HCT116 (cell line): ENCODE data around the gene CHST15. TPM values are rescaled to one million over a fixed set of nuclear protein-coding genes. Genes with fewer than 3 reads are reported as not detected.

ENCODE experiments used
- ATAC-seq: fragments of 200-7000 bp; cut with Tn5 transposase; 2 replicates; pipeline ENCODE4 v1.9.1; 2020; ENCODE audit warnings: mild to moderate bottlenecking, moderate library complexity
- BruUV-seq: library from RNA; stranded (reverse); fragments of 400-500 nt; replicated peaks from 2 replicates; lab custom pipeline; 2021; lab: Mats Ljungman, UMichigan
- CTCF ChIA-PET: fragments of 300-600 bp; sonication (Branson Sonifier 250); formaldehyde crosslinking; loops from one replicate; lab custom pipeline; 2021; ENCODE audit warnings: antibody characterized with exemption; lab: Charles Lee
- POLR2A ChIA-PET: fragments of 300-600, 350-600 bp; sonication (Branson Sonifier 250); formaldehyde crosslinking; loops from one replicate; lab custom pipeline; 2021; ENCODE audit warnings: antibody characterized with exemption; lab: Charles Lee
- RAD21 ChIA-PET, 2 experiments: fragments of 300-600 bp; sonication (Branson Sonifier 250); formaldehyde crosslinking; loops; one replicate each; lab custom pipeline; 2023; ENCODE audit warnings: low total read pairs in 2 of 2; ENCODE audit not compliant: uncharacterized antibody in 2 of 2, unreplicated experiment in 2 of 2, low non-redundant PET in 1 of 2; lab: Charles Lee
- DNase-seq: peaks from one replicate; pipeline ENCODE4 v3.0.0-alpha.2; 2010; ENCODE audit warnings: low read depth, low spot score
- H2AFZ ChIP-seq: fragments of 200-600 bp; shearing (Covaris generic), sonication (generic); 2 replicates; pipeline ENCODE4 v1.6.1; 2017; ENCODE audit warnings: low read depth, mixed run types, mixed read lengths, antibody characterized with exemption, low read length; ENCODE audit not compliant: poor library complexity, severe bottlenecking
- H3K27ac ChIP-seq: 2 replicates; pipeline ENCODE4 v1.5.1; 2012; ENCODE audit warnings: low read depth, low read length
- H3K27me3 ChIP-seq: fragments of 200-600 bp; sonication (generic); 2 replicates; pipeline ENCODE4 v1.6.1; 2016; ENCODE audit warnings: mixed run types, low read length, mixed read lengths; ENCODE audit not compliant: insufficient read depth
- H3K36me3 ChIP-seq, 2 experiments: fragments of 200-500 bp in 1 of 2; fragments of 200-600 bp in 1 of 2; sonication (Bioruptor generic) in 1 of 2; sonication (generic) in 1 of 2; 2 replicates each; pipeline versions ENCODE4 v1.5.1 to v1.6.1; 2014 to 2016; ENCODE audit warnings: low read length in 2 of 2, inconsistent platforms in 1 of 2, mixed read lengths in 1 of 2, mixed run types in 1 of 2; ENCODE audit not compliant: insufficient read depth in 2 of 2, control insufficient read depth in 1 of 2
- H3K4me1 ChIP-seq, 2 experiments: fragments of 200-600 bp in 1 of 2; sonication (generic) in 1 of 2; 2 replicates each; pipeline versions ENCODE4 v1.5.1 to v1.6.1; 2012 to 2017; ENCODE audit warnings: low read length in 2 of 2, inconsistent platforms in 1 of 2, mild to moderate bottlenecking in 1 of 2, mixed read lengths in 1 of 2, mixed run types in 1 of 2, moderate library complexity in 1 of 2; ENCODE audit not compliant: insufficient read depth in 2 of 2, control insufficient read depth in 1 of 2
- H3K4me2 ChIP-seq: fragments of 200-600 bp; sonication (generic); 2 replicates; pipeline ENCODE4 v1.6.1; 2017; ENCODE audit warnings: mixed run types, low read length, mixed read lengths
- H3K4me3 ChIP-seq, 2 experiments: fragments of 200-600 bp in 1 of 2; sonication (generic) in 1 of 2; replicated peaks in 1 of 2; 2 replicates each; pipeline ENCODE4 v1.5.1; 2011 to 2016; ENCODE audit warnings: low read length in 2 of 2, control low read depth in 1 of 2, low read depth in 1 of 2, mild to moderate bottlenecking in 1 of 2, mixed read lengths in 1 of 2, mixed run types in 1 of 2
- H3K79me2 ChIP-seq: fragments of 200-600 bp; sonication (generic); 2 replicates; pipeline ENCODE4 v1.6.1; 2017; ENCODE audit warnings: mild to moderate bottlenecking, mixed run types, low read length, moderate library complexity, mixed read lengths; ENCODE audit not compliant: insufficient read depth
- H3K9ac ChIP-seq: fragments of 200-600 bp; sonication (generic); 2 replicates; pipeline ENCODE4 v1.6.1; 2016; ENCODE audit warnings: low read length, mixed read lengths
- H3K9me2 ChIP-seq: fragments of 200-600 bp; sonication (generic), shearing (Covaris generic); 2 replicates; pipeline ENCODE4 v1.6.1; 2017; ENCODE audit warnings: mixed run types, mild to moderate bottlenecking, moderate library complexity; ENCODE audit not compliant: insufficient read depth
- H3K9me3 ChIP-seq, 2 experiments: fragments of 200-500 bp in 1 of 2; fragments of 200-600 bp in 1 of 2; sonication (Bioruptor generic) in 1 of 2; sonication (generic) in 1 of 2; 2 replicates each; pipeline ENCODE4 v1.6.1; 2014 to 2017; ENCODE audit warnings: low read length in 2 of 2, mixed read lengths in 2 of 2, inconsistent platforms in 1 of 2, low read depth in 1 of 2, mild to moderate bottlenecking in 1 of 2, mixed run types in 1 of 2, moderate library complexity in 1 of 2; ENCODE audit not compliant: control insufficient read depth in 1 of 2, insufficient read depth in 1 of 2
- H4K20me1 ChIP-seq: fragments of 200-600 bp; sonication (generic), shearing (Covaris generic); 2 replicates; pipeline ENCODE4 v1.6.1; 2017; ENCODE audit warnings: mixed run types, mild to moderate bottlenecking, moderate library complexity; ENCODE audit not compliant: insufficient read depth
- CEBPB ChIP-seq: IDR thresholded peaks from 2 replicates; pipeline ENCODE4 v1.6.1; 2012; ENCODE audit warnings: low read depth
- EGR1 ChIP-seq: IDR thresholded peaks from 2 replicates; pipeline ENCODE4 v1.6.1; 2012; ENCODE audit warnings: low read depth
- EZH2phosphoT487 ChIP-seq: fragments of 200-600 bp; IDR thresholded peaks from 2 replicates; pipeline ENCODE4 v1.6.1; 2018; ENCODE audit warnings: antibody characterized with exemption, borderline replicate concordance
- FOSL1 ChIP-seq: IDR thresholded peaks from 2 replicates; pipeline ENCODE4 v1.6.1; 2012; ENCODE audit warnings: low read depth
- JUND ChIP-seq: IDR thresholded peaks from 2 replicates; pipeline ENCODE4 v1.6.1; 2012
- POLR2AphosphoS5 ChIP-seq: IDR thresholded peaks from 2 replicates; pipeline ENCODE4 v1.6.1; 2011; ENCODE audit warnings: mild to moderate bottlenecking, low read depth, low read length, moderate library complexity
- RAD21 ChIP-seq: IDR thresholded peaks from 2 replicates; pipeline ENCODE4 v1.6.1; 2012; ENCODE audit warnings: low read depth, mild to moderate bottlenecking
- SP1 ChIP-seq: IDR thresholded peaks from 2 replicates; pipeline ENCODE4 v1.6.1; 2012; ENCODE audit warnings: low read depth
- SRF ChIP-seq: IDR thresholded peaks from 2 replicates; pipeline ENCODE4 v1.6.1; 2012; ENCODE audit warnings: low read depth
- TCF7L2 ChIP-seq: IDR thresholded peaks from 2 replicates; pipeline ENCODE4 v1.7.0; 2011; ENCODE audit warnings: borderline replicate concordance, inconsistent platforms; ENCODE audit not compliant: insufficient read depth, insufficient read length; ENCODE audit errors: extremely low read depth
- YY1 ChIP-seq: IDR thresholded peaks from 2 replicates; pipeline ENCODE4 v1.6.1; 2011; ENCODE audit warnings: low read length, low read depth, moderate library complexity, mild to moderate bottlenecking; ENCODE audit not compliant: insufficient replicate concordance; ENCODE audit errors: extremely low read depth
- ZFX ChIP-seq: fragments of 450-650 bp; IDR thresholded peaks from 2 replicates; pipeline ENCODE4 v1.6.1; 2017
- intact Hi-C: fragments of 100-400 bp; cut with micrococcal nuclease; formaldehyde crosslinking; loops from 2 replicates; pipeline ENCODE4 v1.10.0; 2022
- total RNA-seq: library from RNA; stranded (reverse); gene quantifications from one replicate; pipeline ENCODE4 v1.2.1, GENCODE V29; 2021; ENCODE audit not compliant: unreplicated experiment
- TF ChIP-seq, protein P1 (sequence below): IDR thresholded peaks from 2 replicates; pipeline ENCODE4 v1.6.1; 2011; ENCODE audit warnings: mild to moderate bottlenecking, low read length, moderate library complexity; ENCODE audit not compliant: insufficient replicate concordance; ENCODE audit errors: extremely low read depth
- TF ChIP-seq, protein P2 (sequence below), 3 experiments: fragments of 200-600 bp in 1 of 3; sonication (generic) in 1 of 3; IDR thresholded peaks in 2 of 3; conservative IDR thresholded peaks in 1 of 3; 2 replicates each; pipeline ENCODE4 v1.5.1; 2012 to 2017; ENCODE audit warnings: low read depth in 2 of 3, low read length in 2 of 3, antibody characterized with exemption in 1 of 3, borderline replicate concordance in 1 of 3, control low read depth in 1 of 3, mild to moderate bottlenecking in 1 of 3, mixed read lengths in 1 of 3, mixed run types in 1 of 3, moderate library complexity in 1 of 3; ENCODE audit not compliant: insufficient read depth in 1 of 3
- TF ChIP-seq, protein P3 (sequence below): IDR thresholded peaks from 2 replicates; pipeline ENCODE4 v1.6.1; 2012; ENCODE audit warnings: low read depth
- TF ChIP-seq, protein P4 (sequence below): IDR thresholded peaks from 2 replicates; pipeline ENCODE4 v1.6.1; 2012

CHST15 gene
- total RNA-seq, 1 experiment from 2014 or later: 47.2 TPM

DNA sequence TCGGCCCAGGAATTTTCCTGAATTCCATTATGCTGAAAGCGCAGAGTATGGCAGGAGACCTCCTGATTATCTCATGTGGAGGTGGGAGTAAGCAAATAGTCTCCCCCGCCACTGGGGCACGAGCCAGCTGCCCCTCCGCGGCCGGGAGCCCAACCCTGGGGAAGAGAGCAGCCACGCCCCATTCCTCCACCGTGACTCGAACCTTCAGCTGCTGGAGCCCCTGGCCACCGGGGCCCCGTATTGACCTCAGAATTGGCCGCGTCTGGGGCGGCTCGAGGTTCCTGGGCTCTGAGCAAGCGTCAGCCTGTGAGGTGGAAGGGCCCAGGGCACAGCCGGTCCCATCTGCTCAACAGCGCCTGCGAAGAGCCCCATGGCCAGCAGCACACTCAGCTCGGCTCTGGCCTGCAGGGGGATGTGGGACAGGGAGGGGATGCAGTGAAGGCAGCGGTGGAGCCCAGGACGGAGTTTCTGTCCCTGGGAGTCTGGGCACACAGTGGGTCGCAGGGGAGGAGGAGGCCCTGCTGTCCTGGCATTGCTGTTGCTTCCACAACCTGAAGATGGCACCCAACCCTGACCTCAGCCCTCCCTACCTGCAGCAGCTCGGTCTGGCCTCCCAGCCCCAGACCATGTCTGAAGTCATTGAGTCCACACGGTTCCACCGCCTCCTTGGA, 97.8 kb downstream of the CHST15 start:
- no peaks in the 10 kb centered on the region for H3K9me2 ChIP-seq
- RAD21 ChIA-PET: interaction anchor here (0.7 to 3.4 kb wide), 14 partner anchors 95 to 408 kb away, joined by 3 to 61 read pairs (median 4); no protein-coding TSS in a partner anchor
- no peaks in the 10 kb centered on the region for H3K9me3 ChIP-seq
- H3K4me3 ChIP-seq: peak overlapping the region; percentile 60 to 73
- no peaks in the 10 kb centered on the region for H4K20me1 ChIP-seq
- POLR2A ChIA-PET: interaction anchor here (0.7 to 1.8 kb wide), 5 partner anchors 97 to 466 kb away, joined by 3 to 10 read pairs (median 9); partner anchors contain the start of genes LHPP and OAT
- H3K27me3 ChIP-seq: no peaks in the 10 kb centered on the region
- H3K9ac ChIP-seq: peak overlapping the region; percentile 59
- intact Hi-C loops: loop anchor here (1.0 to 10.0 kb wide), 5 partner anchors 97 to 408 kb away; partner anchors contain the start of gene CHST15
- peaks cover 17 to 30% of the 10 kb centered on the region in 2 experiments for H3K4me1 ChIP-seq
- no peaks in the 10 kb centered on the region for H3K36me3 ChIP-seq
- BruUV-seq: no TSS peak
- TF ChIP-seq, protein P1, sequence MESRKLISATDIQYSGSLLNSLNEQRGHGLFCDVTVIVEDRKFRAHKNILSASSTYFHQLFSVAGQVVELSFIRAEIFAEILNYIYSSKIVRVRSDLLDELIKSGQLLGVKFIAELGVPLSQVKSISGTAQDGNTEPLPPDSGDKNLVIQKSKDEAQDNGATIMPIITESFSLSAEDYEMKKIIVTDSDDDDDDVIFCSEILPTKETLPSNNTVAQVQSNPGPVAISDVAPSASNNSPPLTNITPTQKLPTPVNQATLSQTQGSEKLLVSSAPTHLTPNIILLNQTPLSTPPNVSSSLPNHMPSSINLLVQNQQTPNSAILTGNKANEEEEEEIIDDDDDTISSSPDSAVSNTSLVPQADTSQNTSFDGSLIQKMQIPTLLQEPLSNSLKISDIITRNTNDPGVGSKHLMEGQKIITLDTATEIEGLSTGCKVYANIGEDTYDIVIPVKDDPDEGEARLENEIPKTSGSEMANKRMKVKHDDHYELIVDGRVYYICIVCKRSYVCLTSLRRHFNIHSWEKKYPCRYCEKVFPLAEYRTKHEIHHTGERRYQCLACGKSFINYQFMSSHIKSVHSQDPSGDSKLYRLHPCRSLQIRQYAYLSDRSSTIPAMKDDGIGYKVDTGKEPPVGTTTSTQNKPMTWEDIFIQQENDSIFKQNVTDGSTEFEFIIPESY: no peak
- TF ChIP-seq, protein P2, sequence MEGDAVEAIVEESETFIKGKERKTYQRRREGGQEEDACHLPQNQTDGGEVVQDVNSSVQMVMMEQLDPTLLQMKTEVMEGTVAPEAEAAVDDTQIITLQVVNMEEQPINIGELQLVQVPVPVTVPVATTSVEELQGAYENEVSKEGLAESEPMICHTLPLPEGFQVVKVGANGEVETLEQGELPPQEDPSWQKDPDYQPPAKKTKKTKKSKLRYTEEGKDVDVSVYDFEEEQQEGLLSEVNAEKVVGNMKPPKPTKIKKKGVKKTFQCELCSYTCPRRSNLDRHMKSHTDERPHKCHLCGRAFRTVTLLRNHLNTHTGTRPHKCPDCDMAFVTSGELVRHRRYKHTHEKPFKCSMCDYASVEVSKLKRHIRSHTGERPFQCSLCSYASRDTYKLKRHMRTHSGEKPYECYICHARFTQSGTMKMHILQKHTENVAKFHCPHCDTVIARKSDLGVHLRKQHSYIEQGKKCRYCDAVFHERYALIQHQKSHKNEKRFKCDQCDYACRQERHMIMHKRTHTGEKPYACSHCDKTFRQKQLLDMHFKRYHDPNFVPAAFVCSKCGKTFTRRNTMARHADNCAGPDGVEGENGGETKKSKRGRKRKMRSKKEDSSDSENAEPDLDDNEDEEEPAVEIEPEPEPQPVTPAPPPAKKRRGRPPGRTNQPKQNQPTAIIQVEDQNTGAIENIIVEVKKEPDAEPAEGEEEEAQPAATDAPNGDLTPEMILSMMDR (IDR thresholded peaks at IDR 0.05 in 2 of 3, conservative IDR thresholded peaks at IDR 0.05 in 1 of 3; ENCODE audit: borderline replicate concordance in 1 of 3, insufficient read depth in 1 of 3, low read depth in 2 of 3, low read length in 2 of 3): peak in 2 of 3 experiments; percentile 75 to 80; a peak in 4 of 6 replicates
- TF ChIP-seq CEBPB (no peak), EGR1 (no peak), JUND (no peak), RAD21 (no peak), SP1 (no peak), SRF (no peak), ZFX (peak; percentile 49; the same call in 1 of the 2 replicates), FOSL1 (no peak), EZH2phosphoT487 (no peak), TCF7L2 (no peak), POLR2AphosphoS5 (peak; percentile 55; the same call in 1 of the 2 replicates), YY1 (peak; percentile 30)
- TF ChIP-seq, protein P3, sequence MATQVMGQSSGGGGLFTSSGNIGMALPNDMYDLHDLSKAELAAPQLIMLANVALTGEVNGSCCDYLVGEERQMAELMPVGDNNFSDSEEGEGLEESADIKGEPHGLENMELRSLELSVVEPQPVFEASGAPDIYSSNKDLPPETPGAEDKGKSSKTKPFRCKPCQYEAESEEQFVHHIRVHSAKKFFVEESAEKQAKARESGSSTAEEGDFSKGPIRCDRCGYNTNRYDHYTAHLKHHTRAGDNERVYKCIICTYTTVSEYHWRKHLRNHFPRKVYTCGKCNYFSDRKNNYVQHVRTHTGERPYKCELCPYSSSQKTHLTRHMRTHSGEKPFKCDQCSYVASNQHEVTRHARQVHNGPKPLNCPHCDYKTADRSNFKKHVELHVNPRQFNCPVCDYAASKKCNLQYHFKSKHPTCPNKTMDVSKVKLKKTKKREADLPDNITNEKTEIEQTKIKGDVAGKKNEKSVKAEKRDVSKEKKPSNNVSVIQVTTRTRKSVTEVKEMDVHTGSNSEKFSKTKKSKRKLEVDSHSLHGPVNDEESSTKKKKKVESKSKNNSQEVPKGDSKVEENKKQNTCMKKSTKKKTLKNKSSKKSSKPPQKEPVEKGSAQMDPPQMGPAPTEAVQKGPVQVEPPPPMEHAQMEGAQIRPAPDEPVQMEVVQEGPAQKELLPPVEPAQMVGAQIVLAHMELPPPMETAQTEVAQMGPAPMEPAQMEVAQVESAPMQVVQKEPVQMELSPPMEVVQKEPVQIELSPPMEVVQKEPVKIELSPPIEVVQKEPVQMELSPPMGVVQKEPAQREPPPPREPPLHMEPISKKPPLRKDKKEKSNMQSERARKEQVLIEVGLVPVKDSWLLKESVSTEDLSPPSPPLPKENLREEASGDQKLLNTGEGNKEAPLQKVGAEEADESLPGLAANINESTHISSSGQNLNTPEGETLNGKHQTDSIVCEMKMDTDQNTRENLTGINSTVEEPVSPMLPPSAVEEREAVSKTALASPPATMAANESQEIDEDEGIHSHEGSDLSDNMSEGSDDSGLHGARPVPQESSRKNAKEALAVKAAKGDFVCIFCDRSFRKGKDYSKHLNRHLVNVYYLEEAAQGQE: no peak
- TF ChIP-seq, protein P4, sequence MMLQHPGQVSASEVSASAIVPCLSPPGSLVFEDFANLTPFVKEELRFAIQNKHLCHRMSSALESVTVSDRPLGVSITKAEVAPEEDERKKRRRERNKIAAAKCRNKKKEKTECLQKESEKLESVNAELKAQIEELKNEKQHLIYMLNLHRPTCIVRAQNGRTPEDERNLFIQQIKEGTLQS: no peak
- TF ChIP-seq, all 23 proteins: peak for 4
- CTCF ChIA-PET: interaction anchor here (0.6 to 5.5 kb wide), 32 partner anchors 10 to 422 kb away, joined by 3 to 269 read pairs (median 6); no protein-coding TSS in a partner anchor
- ATAC-seq (peak; percentile 77), DNase-seq (peak; percentile 67)
- Histone ChIP-seq H3K27ac (peak overlapping the region; percentile 84), H3K79me2 (no peaks in the 10 kb centered on the region), H3K4me2 (peak overlapping the region; percentile 94), H2AFZ (peak overlapping the region; percentile 92)
